Measurements from ENCODE around the gene PTPA.
A peak's percentile ranks its signal among the peaks of the same experiment; 100 is the strongest.

The PTPA gene

DNA sequence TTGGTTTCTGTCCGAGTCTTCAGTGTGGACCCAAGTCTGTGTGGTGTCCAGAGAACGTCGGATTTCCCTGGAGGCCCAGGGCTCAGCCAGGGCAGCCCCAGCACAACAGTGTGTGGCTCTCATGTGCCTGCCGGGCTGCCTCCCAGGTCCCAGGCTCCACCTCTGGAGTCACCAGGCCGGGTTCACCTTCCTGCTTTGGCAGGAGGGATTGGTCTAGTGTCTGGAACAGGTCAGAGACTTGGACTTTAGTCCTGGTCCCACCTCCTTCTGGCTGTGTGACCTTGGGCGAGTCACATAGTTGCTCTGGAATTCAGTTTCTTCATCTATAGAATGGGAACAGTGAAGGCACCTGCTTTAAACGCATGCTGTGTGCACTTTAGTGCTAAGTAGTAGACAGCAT lies 27.1 kb upstream of the PTPA start:
- no peak for DNase-seq

DNA sequence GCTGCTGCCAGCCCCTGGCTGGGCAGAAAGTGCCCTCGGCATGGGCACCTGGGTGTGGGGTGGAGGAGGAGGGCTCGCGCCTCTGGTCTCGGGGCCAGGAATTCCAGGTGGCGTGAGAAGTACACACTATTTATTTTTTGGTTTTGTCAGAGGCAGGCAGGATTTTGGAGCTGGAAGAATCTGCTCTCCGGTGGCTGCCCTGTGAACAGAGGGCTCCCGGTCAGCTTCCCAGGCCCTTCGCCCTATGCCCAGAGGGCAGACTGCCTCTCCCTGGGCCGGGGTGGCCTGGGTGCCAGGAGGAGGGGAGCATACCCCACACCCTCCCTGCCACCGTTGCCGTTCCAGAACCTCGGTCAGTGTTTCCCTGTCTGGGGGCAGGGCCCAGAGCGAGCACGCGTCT lies 22.0 kb upstream of the PTPA start:
- DNase-seq = no peak

DNA sequence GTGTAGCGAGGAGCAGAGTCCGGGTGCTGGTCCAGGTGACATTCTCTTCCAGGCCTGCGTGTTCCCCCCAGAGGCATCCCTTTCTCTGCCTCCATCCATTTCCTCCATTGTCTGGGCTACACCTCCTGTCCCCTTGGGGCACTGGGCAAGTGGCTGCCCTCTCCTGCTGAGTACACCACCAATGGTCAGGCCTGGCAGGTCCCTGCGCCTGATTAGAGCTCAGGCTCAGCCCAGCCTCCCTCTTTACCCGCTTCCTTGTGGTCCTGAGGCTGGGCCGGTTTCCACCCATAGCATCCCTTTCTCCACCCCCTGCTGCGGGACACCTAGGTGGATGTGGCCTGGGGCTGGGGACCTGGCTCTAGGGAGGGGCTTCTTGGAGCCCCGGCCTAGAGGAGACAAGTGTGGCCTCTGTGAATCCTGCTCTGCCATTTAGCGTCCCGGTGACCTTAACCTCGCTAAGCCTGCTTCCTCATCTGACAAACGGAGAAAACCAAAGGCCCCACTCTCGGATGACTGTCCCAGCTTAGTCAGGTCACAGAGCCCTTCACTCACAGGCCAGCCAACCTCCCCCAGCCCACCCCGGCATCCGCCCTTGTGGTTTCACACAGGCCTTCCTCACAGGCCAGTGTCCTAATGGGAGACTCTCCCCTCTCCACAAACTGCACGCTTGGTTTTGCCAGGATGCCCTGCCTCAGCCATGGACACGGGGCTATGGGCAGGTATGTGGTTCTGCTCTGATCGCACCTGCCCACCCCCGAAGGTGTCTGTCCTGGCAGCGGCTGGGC lies 17.4 kb upstream of the PTPA start:
- no peak for DNase-seq

DNA sequence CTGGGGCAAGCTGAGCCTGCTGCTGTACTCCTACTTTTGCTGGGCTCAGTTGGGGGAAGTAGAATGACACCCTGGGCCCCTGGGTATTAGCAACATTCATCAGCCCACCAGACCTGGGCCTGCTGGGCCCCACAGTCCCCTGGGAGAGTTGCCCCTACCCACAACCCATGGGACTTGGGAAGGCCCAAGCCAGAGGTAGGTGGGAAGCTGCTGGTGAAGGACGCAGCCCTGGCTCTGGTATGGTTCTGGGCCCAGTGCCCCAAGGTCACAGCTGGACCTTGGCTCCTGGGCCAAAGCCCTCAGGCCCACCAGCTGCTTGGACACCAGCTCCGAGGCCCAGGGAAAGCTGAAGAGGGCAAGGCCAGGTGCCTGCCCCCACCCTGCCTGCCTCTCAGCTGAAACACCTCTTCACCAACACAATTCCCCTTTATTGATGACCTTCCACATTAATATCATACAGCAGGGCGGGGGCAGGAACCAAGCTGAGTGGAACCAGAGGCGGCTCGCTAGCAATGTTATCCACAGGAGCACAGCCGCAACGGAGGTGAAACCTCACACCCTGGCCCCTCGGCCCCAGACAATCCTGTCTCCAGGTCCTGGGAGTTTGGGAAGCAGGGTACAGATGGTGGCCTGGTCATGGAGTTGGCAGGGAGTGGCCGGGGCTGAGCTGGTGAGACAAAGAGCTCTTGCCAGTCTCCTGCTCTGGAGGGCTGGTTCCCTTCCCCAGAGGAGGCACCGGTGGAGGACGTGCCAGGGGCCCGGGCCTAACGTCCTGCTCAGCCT lies 16.6 kb upstream of the PTPA start:
- no peak for DNase-seq

DNA sequence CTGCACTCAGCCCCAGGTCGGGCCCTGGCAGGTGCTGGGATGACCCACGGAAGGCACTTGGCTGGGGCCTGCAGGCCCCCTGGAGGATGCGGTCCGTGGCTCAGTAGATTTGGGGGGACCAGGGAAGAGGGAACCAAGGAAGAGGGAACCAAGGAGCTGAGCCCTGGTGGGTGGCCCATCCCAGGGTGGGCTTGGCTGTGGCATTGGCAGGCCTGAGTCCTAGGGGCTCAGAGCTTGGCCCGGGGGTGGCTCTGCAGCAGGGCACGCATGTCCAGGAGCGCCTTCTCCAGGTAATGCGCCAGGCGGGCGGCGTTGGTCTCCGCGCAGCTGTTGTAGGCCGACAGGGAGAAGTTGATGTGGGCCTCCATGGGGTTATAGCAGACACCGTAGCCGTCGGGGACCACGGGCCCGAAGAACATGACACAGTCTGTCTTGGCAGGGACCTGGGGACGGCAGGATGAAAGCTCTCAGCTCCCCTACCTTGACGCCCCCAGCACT lies 16.0 kb upstream of the PTPA start:
- no peak for DNase-seq

DNA sequence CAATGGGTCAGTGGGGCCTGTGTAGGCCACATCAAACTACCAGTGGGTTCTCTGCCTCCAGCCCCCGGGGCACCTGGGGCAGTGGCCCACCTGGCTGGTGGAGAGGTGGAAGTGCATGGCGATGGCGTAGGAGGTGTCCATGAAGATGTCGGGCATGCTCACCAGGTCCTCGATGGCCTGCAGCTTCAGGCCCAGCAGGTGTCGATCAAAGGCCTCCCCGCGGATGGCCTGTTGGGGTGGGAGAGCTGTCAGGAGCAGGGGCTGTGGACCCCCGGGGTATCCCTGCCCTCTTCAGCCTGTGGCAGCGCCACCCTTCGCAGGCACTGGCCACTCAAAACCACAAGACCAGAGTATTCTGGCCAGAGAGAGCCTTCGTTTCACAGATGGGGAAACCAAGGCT lies 15.3 kb upstream of the PTPA start:
- no peak for DNase-seq

DNA sequence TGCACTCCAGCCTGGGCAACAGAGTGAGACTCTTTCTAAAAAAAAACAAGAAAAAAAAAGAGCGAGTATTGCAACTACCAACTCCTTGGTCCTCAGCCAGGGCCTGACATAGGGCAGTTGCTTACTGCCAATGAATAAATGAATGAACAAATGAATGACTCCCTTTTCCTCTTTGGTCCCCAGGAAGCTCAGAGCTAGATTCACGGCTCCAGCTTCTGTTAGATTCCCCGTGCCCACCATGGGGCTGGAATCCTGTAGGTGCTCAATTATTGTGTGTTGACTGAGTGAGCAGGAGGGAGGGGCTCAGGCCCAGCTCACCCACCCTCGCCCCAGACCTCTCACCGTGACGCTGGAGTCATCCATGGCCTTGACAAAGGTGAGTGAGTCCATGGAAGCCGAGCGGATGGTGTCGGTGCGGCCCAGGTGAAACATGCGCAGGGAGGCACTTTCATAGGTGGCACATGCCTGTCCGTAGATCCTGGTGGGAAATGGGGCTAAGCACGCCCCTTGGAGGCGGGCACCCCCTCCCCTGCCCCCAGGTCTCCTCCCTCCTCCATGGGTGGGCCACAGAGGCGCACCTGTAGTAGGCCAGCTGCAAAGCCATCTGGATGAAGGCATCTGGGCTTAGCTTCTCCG lies 13.4 kb upstream of the PTPA start:
- DNase-seq = no peak

DNA sequence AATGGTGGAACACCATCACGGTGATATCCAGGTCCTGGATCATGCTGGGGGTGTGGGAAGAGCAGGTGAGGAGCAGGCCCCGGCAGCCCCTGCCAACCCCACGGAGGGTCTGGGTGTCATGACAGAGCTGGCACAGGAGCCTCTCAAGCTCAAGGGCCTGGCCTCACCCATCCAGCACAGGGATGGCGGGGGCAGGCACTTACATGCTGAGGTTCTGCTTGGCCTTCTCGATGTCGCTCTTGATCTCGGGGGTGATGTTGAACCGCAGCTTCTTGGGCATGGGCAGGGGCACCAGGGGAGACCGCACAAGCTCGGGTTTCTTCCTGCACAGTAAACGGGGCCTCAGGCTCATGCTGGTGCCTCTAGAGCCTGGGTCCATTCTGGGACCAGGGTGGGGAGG lies 12.9 kb upstream of the PTPA start:
- DNase-seq = no peak

DNA sequence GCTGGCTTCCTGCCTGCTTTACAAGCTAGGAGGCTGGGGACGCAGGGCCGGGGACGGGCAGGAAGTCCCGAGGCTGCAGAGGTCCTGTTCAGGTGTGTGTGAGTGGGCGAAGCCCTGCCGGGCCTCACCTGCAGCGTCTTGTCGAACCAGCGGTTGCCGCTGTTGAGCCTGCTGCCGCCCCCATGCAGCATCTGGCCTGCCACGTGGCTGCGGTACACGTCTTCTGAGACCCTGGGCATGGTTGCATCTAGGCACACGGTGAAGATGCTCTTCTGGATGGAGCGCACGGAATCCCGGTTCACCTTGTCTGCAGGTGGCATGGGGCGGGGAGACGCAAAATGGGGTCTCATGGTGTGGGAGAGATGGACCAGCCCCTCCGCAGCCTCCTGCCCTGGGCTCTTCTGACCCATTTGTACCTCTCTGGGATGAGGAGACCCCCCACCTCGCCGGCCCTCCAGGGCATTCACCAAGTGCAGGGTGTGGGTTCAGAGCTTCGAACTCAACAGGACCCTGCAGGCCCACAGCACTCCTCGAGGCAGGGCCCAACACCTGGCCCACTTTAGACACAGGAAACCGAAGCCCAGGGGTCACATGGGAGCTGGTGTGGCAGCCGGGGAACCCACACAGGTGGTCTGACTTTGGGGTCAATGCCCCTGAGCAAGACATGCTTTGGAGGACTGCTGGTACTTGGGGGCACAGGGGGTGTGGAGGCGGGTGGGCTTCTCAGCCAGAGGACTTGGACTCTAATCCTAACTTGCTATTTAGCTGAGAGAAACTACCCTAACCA lies 10.6 kb upstream of the PTPA start:
- no peak for DNase-seq

DNA sequence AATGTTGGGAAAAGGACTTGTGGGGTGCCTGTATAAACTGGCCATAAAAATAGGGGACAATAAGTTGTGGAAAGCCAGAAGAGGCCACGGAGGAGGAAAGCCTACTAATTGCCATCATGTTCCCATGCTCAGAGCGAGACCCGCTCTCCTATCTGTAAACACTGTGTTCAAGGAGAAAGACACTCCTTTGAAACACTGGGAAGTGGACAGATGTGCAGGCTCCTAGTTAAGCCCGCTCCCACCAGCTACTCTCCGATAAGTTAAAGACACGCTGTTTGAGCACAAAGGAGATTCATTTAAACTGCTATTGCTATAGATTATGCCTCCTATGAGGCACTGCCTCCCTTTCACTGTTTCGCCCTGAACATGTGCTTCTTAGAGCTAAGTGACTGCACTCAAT lies 9.9 kb upstream of the PTPA start:
- no peak for DNase-seq

DNA sequence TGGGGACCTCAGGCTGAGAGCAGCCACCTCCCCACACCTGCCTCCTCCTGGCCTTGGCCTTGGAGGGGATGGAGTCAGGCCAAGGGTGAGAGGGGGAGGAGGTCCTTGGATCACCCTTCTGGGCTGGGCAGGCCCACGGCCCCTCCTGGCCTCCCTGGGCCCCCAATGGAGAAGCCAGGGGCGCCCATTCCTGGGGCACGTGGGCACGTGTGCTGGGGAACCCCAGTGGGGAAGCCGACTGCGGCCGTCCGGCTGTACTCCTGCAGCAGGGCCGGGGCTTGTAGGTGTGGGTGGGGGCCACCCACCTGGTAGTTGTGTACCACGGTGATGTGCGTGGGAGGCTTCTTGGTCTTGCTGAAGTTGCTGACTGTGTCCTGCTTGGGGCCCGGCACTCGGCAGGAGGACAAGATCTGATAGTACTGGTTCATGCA lies 9.1 kb upstream of the PTPA start:
- no peak for DNase-seq

DNA sequence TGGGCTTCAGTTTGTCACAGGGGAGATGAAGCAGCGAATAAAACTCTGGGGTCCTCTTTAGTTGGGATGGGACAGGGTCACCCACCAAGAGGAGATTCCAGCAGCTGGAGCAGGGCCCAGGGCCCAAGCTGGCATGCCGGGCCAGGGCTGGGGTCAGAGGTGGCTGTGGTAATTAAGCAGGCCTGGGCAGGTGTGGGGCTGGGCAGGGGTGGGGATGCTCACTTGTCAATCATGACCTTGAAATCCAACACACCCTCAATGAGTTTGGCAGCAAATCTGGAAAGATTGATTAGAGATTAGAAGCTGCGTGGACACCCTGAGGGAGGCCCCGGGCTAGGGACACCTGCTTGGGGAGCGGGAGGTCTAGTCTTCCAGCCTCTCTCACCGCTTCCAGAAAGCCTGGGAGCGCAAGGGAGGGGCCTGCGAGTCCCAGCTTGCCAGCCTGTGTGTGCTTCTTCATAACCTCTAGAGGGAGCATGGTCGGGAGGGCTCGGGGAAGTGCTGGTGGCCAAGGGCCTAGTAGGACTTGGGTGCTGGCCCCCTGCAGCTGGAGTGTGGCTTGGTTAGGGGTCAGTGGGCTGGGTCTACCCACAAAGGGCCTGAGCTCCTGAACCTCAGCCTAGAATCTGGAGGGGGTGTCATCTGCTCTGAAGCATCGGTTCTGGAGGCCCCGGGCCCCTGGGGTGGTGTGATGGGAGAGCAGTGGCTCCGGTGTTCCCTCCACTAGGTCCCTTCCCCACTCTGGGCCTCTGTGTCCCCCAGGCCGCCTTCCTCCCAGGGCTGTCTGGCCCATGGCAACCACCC lies 8.2 kb upstream of the PTPA start:
- peak; percentile 9 for DNase-seq

DNA sequence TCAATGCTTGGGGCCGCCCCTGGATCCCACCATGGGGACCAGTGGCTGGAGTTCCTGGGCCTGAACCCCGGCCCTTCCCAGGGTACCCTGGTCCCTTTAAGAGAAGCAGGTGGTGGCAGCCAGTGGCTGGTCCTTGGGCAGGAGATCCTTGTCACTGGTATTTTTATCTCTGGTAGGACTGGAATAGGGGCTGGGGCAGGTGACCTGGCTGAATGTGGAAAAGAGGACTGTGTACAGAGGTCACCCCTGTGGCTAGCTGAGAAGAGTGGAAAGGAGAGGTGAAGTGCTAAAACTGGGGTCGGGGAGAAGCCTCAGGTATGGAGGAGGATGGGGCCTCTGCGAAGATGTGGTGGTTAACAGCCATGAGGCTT lies 7.6 kb upstream of the PTPA start:
- no peak for DNase-seq

DNA sequence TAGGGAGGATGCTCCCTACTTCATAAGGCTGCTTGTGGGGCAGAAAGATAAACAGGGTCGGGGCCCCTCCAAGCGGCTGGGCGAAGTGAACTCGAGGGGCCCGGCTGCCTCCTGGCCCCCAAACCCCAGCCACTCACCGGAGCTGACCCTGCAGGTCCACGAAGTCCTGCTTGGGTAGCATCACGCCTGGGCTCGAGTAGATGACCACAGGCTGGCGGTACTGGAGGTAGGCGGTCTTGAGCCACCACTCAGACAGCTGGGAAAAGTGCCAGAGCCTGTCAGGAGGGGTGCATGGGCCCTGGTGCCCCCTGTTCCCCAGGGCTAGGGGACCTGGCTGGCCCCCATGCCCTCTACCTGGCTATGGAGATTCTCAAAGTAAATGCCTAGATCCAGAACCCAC lies 7.2 kb upstream of the PTPA start:
- DNase-seq = no peak

DNA sequence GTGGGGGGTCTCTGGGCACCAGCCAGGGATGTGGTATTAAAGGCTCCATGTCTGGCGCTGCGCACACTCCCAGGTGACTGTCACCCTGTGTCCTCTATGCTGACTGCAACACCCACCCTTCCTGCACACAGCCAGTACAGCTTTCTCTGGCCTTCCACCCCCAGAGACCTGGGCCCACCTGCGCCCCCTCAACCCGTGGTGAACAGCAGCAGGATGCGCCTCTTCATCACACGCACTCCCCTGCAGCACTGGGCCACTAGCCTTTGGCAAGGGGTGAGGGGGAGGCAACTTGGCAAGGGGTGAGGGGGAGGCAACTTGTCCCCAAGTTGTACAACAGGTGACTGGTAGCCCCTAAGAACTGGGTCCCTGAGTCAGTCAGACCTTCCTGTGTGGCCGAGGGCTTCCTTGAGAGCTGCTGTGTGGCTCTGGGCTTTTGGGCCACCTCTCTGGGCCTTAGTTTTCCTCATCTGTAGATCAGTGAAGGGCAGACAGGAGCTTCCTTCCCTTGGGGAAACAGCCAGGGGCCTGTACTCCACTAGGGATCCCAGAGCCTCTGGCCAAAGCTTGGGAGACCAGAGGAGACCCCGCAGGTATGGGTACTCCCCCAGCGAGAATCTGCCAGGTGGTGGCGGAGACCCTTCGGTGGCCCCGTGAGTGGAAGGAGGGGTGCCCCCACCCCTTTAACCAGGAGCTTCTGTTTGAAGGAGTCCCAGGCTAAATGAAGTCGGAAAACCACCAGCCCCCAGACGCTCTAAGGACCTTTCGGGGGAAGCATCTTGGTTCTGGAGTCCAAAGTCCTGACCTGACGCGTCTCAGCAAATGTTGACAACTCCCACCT lies 5.1 kb upstream of the PTPA start:
- DNase-seq = no peak

DNA sequence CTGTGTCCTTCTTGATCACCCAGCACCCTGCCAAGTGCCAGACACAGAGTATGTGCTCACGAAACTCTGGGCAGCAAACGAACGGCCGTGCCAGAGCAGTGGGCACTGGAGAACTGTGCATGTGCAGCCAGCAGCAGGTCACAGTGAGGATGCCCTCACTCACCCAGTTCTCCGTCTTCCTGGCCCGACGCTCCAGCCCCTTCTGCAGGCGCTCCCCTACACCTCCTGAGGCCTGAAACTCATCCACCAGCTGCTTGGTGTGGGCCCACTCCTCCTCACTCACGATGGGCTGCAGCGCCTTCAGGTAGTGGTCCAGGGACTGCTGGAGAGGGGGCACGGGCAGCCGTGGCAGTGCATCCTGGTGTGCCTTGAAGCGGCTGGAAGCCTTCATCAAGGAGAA lies 3.6 kb upstream of the PTPA start:
- no peak for DNase-seq

DNA sequence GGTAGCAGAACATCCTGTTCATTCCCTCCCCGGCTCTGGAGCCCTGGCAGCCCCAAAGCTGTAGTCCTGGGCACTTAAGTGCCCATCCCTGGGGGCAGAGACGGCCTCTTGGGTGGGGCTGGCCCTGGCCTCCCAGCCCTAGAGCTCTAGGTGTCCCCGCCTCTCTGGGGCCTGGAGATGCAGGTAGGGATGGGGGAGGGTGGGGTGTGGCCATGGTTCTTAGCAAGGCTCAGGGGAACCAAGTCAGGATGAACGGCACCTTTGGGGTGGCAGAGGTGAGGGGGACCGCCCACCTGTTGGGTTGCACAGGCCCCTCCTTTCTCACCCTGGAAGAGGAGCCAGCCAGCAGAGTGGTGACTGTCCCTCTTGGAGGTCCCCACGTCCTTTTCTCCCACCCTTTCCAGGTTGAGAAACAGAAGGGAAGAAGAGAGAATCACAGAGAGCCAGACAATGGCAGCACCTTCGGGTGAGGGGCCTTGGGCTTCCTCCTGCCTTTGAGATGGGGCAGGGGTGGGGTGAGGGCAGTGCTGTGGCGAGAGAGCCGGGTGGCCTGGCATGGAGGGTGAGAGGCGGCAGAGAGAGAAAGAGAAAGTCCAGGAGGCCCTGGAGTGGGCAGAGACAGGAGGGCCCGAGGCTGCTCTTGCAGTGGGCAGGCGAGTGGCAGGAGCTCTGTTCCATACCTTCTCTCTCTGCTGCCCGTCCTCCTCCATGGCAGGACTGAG lies 3.0 kb upstream of the PTPA start:
- no peak for DNase-seq

DNA sequence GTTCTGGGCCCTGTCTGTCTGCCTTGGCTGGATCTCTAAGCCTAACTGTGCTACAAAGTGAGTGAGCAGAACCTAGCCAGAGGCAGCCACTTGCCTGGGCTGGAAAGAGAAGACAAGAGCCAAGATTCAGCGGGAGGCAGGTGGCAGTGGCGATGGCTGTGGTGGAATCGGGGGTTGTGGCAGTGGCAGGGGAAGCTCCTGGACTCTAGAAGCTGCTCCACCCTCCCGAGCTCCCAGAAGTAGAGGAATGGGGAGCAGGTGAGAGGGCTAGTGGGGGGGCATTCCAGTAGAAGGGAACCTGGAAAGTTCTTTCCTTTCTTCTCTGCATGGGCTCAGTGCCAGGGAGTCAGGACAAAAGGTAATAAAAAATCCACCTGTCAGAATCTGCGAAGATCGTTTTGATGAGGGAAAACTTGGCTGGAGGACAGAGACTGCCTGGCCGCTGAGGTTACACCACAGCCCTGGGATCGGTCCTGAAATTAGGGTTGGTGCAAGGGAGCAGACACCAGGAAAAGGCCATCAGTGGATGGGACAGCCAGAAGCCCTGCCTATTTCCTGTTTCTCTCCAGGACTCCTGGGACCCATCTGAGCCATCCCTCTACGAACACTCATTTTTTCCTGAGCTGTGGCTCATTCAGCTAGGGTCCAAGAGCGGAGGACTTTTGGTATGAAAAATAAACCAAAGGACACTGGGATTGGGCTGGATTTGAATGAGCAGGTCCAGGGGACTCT lies 2.2 kb upstream of the PTPA start:
- no peak for DNase-seq

DNA sequence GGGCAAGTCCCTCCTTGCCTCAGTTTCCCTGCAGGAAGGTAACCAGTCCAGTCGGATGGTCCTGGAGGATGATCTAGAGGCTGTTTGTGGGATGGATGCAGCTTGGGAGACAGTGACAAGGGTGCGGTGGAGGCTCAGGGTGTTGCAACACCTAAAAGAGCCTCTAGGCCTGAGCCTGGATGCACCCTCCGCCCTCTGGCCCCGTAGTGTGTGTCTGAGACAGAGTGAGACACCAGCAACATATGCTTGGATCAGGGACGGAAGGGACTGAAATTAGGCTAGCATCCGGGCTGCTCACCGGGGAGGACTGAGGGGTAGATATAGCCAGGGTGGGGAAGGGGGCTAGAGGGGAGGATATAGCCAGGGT lies 1.7 kb upstream of the PTPA start:
- peak; percentile 18 for DNase-seq

All from CD4-positive, alpha-beta T cell treated with Interleukin-17A for 1 hour (primary cell).